Peyer's patch (tissue), 4 donors: ENCODE data around the gene HAUS5. TPM values are rescaled to one million over a fixed set of nuclear protein-coding genes. Genes with fewer than 3 reads are reported as not detected.

Experiments
- DNase-seq, 3 donors: peaks; one replicate each; pipeline ENCODE4 v3.0.0-alpha.2; 2017 to 2019
- H3K27ac ChIP-seq, 4 donors: fragments of 200-600 bp; sonication (generic); one replicate each; pipeline ENCODE4 v1.5.1; 2016 to 2019
- H3K27me3 ChIP-seq, 2 donors: fragments of 200-600 bp; sonication (generic); one replicate each; pipeline ENCODE4 v1.5.1; 2019
- H3K36me3 ChIP-seq, 3 donors: fragments of 200-600 bp; sonication (generic); one replicate each; pipeline ENCODE4 v1.5.1; 2016 to 2019
- H3K4me1 ChIP-seq, 4 donors: fragments of 200-600 bp; sonication (generic); one replicate each; pipeline ENCODE4 v1.5.1; 2016 to 2019
- H3K4me3 ChIP-seq, 4 donors: fragments of 200-600 bp; sonication (generic); 1 replicate in 3 of 4; 2 replicates in 1 of 4; pipeline ENCODE4 v1.5.1; 2016 to 2019; ENCODE audit warnings: mild to moderate bottlenecking in 1 of 4
- H3K9me3 ChIP-seq, 4 donors: fragments of 200-600 bp; sonication (generic); one replicate each; pipeline ENCODE4 v1.5.1; 2016 to 2019; ENCODE audit warnings: mild to moderate bottlenecking in 1 of 4
- CTCF ChIP-seq, 6 experiments: fragments of 450-650 bp in 4 of 6; fragments of 200-600 bp in 2 of 6; sonication (generic) in 1 of 6; IDR thresholded peaks; one replicate each; pipeline ENCODE4 v1.5.1; 2017 to 2019; ENCODE audit warnings: antibody characterized with exemption in 6 of 6, mild to moderate bottlenecking in 3 of 6, moderate library complexity in 1 of 6
- POLR2A ChIP-seq, 2 donors: fragments of 450-650 bp; IDR thresholded peaks; one replicate each; pipeline ENCODE4 v1.5.1; 2017; ENCODE audit warnings: antibody characterized with exemption in 2 of 2, mild to moderate bottlenecking in 2 of 2, moderate library complexity in 2 of 2
- total RNA-seq, 4 donors: library from RNA; depleted of rRNA; stranded (reverse); fragments of >200 nt; gene quantifications; one replicate each; pipeline ENCODE4 v1.1.0, GENCODE V29; 2016

The HAUS5 gene
- total RNA-seq, 4 donors from 2014 or later = 2.8 to 42.9 (median 8.3) TPM

DNA sequence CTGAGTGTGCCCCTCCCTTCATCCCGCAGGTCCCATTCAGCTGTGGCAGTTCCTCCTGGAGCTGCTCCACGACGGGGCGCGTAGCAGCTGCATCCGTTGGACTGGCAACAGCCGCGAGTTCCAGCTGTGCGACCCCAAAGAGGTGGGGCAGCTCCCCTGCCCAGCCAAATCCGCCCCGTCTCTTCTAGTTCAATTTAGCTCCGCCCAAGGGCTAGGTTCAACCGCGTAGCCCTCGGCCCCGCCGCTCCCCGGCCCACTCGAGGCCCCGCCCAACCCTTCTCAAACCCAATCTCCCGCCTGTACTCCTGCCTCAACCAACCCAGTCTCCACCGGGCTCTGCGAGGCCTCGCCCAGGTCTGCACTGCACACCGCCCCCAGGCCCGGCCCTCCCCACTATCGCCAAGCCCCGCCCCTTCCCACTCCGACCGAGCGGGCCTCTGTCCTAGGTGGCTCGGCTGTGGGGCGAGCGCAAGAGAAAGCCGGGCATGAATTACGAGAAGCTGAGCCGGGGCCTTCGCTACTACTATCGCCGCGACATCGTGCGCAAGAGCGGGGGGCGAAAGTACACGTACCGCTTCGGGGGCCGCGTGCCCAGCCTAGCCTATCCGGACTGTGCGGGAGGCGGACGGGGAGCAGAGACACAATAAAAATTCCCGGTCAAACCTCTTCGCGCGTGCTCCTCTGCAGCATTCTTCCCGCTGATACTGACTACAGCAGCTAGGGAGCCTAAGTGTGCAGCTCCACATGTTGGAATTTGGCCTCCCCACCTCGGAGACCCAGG is 31.9 kb downstream of the HAUS5 start:
- Histone ChIP-seq H3K4me3 (peak overlapping the region; percentile 48 to 75 (median 70)), H3K9me3 (no peaks in the 10 kb centered on the region), H3K4me1 (peaks cover 0 to 28% (median 9%) of the 10 kb centered on the region in 4 donors), H3K27me3 (no peaks in the 10 kb centered on the region), H3K27ac (peak overlapping the region; percentile 86 to 93 (median 88)), H3K36me3 (no peaks in the 10 kb centered on the region)
- peak; percentile 97 to 99 (median 98) for DNase-seq
- TF ChIP-seq CTCF (IDR thresholded peaks at IDR 0.05) (no peak), POLR2A (IDR thresholded peaks at IDR 0.05) (peak; percentile 52 to 75)

DNA sequence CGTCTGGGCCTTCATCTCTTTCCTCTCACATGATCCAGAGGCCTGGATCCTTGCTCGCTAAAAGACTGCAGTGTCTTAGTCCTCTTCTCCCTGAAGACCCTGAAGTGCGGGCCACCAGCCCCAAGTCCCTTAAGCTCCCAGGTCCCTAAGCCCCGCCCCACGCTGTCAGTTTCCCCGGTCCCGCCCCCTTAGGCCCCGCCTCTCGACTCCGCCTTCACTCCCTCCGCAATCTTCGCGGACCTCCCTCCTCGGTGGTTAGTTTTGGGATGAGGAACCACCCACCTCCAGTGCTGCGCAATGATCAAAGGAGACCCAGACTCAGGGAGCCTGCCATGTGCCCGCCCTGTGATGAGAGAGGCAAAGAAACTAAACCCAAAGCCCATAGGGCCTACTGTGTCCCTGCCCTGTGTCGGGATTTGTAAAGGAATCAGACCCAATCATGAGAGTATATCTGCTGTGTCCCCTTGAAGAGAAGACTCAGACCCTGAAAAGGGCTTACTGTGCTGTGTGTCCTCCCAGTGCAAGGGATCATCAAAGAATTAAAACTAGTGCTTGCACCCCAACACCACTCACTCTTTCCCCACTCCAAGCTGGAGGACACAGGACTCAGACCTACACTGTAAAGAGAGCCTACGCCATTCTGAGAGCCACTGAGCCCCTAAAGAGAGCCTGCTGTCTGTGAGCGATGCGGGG is 32.6 kb downstream of the HAUS5 start:
- H3K4me1 ChIP-seq = peaks cover 0 to 35% (median 10%) of the 10 kb centered on the region in 4 donors
- H3K27ac ChIP-seq = peak overlapping the region; percentile 86 to 93 (median 88)
- H3K36me3 ChIP-seq = peaks cover 0 to 3% (median 0%) of the 10 kb centered on the region in 3 donors
- peak; percentile 84 to 94 (median 84) for DNase-seq
- TF ChIP-seq CTCF (IDR thresholded peaks at IDR 0.05) (no peak), POLR2A (IDR thresholded peaks at IDR 0.05) (no peak)
- H3K27me3 ChIP-seq = no peaks in the 10 kb centered on the region
- H3K9me3 ChIP-seq = no peaks in the 10 kb centered on the region
- peak overlapping the region; percentile 48 to 75 (median 70) for H3K4me3 ChIP-seq

DNA sequence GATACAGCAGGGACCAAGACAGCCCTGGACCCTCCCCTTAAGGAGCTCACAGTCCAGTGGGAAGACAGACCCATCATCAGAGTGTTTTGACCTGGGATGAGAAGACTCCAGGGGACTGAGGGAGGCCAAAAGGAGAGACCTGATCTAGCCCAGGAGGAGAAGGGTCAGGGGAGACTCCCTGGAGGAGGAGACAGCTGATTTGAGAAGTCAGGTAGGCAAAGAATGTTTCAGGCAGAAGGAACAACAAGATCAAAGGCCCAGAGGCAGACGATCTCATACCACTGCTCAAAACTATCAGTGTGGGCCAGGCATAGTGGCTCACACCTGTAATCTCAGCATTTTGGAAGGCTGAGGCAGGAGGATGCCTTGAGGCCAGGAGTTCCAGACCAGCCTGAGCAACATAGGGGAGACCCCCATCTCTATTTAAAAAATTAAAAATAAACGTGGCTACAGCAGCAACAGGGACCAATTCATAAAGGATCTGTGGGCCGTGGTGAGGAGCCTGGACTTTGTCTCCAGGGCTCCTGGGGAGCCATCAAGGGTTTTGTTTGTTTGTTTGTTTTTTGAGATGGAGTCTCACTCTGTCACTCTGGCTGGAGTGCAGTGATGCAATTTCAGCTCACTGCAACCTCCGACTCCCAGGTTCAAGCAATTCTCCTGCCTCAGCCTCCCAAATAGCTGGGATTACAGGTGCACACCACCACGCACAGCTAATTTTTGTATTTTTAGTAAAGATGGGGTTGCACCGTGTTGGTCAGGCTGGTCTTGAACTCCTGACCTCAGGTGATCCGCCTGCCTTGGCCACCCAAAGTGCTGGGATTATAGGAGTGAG is 33.4 kb downstream of the HAUS5 start:
- DNase-seq = no peak
- peaks cover 0 to 38% (median 10%) of the 10 kb centered on the region in 4 donors for H3K4me1 ChIP-seq
- peaks cover 0 to 5% (median 0%) of the 10 kb centered on the region in 3 donors for H3K36me3 ChIP-seq
- H3K27me3 ChIP-seq = no peaks in the 10 kb centered on the region
- TF ChIP-seq CTCF (IDR thresholded peaks at IDR 0.05) (no peak), POLR2A (IDR thresholded peaks at IDR 0.05) (no peak)
- H3K27ac ChIP-seq = no peak overlapping the region
- H3K9me3 ChIP-seq = no peaks in the 10 kb centered on the region
- H3K4me3 ChIP-seq = no peak overlapping the region

DNA sequence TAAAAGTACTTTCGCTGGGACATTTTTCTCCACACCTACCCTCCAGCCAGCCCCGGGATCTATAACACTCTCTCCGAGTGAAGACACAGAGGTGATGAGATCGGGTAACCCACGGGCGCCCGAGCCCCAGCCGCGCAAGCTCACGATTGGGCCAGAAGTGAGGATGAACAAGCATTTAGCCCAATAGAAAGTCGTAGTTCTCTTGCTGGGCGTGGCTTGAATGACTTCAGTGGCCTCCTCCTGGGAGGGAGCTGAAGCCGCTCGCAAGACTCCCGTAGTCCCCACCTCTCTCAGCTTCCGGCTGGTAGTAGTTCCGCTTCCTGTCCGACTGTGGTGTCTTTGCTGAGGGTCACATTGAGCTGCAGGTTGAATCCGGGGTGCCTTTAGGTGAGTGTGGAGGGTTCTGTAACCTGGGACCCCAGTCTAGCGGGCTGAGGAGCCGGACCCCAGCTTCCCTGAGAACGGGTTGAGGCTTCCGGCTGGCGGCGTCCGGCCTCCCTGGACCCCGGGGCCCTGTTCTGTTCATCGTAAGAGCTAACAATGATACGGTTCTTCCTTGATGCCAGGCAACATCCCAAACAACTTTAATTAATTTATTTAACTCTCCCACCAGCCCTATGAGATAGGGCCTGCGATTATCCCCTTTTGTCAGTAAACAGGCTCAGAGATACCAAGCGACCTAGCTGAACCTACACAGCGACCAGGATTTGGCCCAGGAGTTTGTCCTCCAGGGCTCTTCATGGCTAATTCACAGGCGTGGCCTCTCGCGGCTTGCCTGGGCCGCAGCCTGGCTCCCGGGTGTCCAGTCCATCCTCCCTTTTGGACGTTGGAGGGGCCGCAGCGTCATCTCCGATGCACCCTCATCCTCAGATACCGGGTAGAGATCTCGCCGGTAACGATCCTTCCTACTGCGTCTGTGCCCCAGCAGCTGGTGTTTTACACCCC is 35.8 kb downstream of the HAUS5 start, which contains the start of gene COX6B1:
Gene COX6B1, plus strand, starts transcription at position 307 of the 945 bp plus-strand sequence. CDS start 2,921 bp downstream, outside the sequence.
- Histone ChIP-seq H3K9me3 (no peaks in the 10 kb centered on the region), H3K27ac (peak within 1 kb of the TSS; percentile 77 to 86 (median 84)), H3K4me3 (peak within 1 kb of the TSS; percentile 53 to 80 (median 62)), H3K27me3 (no peaks in the 10 kb centered on the region), H3K4me1 (peaks cover 0 to 31% (median 5%) of the 10 kb centered on the region in 4 donors), H3K36me3 (peaks cover 0 to 29% (median 0%) of the 10 kb centered on the region in 3 donors)
- TF ChIP-seq CTCF (IDR thresholded peaks at IDR 0.05) (no peak), POLR2A (IDR thresholded peaks at IDR 0.05) (peak; percentile 89 to 90)
- DNase-seq = peak; percentile 88 to 98 (median 94)
